CD4-positive, CD25-positive, alpha-beta regulatory T cell (primary cell): ENCODE measurements around the gene MAGED1. TPM values are rescaled to one million over a fixed set of nuclear protein-coding genes. Genes with fewer than 3 reads are reported as not detected.

Source experiments
- ATAC-seq, 2 donors: fragments of 150-1000 bp; cut with Tn5 transposase; one replicate each; pipeline ENCODE4 v1.10.0; 2021; ENCODE audit warnings: low read depth in 2 of 2, moderate number of reproducible peaks in 2 of 2, moderate library complexity in 1 of 2
- DNase-seq, 3 donors: peaks; one replicate each; pipeline versions ENCODE4 v3.0.0 to v3.0.0-alpha.2; 2012 to 2022; ENCODE audit warnings: mixed read lengths in 1 of 3
- H3K27ac ChIP-seq: one replicate; pipeline ENCODE4 v1.7.0; 2013; ENCODE audit warnings: mild to moderate bottlenecking, low read length; ENCODE audit not compliant: insufficient read depth, poor library complexity, severe bottlenecking
- H3K27me3 ChIP-seq: one replicate; pipeline ENCODE4 v1.7.0; 2013; ENCODE audit warnings: low read length; ENCODE audit not compliant: control insufficient read depth, insufficient read depth
- H3K36me3 ChIP-seq: one replicate; pipeline ENCODE4 v1.7.0; 2013; ENCODE audit warnings: mild to moderate bottlenecking, low read length, moderate library complexity; ENCODE audit not compliant: control insufficient read depth, insufficient read depth
- H3K4me1 ChIP-seq: 2 replicates; pipeline ENCODE4 v1.7.0; 2013; ENCODE audit warnings: mild to moderate bottlenecking, low read length; ENCODE audit not compliant: insufficient read depth, control insufficient read depth, poor library complexity, severe bottlenecking
- H3K4me3 ChIP-seq: one replicate; pipeline ENCODE4 v1.7.0; 2013; ENCODE audit warnings: low read depth, mild to moderate bottlenecking, low read length, moderate library complexity
- H3K9me3 ChIP-seq, 2 experiments: 1 replicate in 1 of 2; 2 replicates in 1 of 2; pipeline ENCODE4 v1.7.0; 2013; ENCODE audit warnings: low read length in 2 of 2, mild to moderate bottlenecking in 1 of 2, moderate library complexity in 1 of 2; ENCODE audit not compliant: control insufficient read depth in 2 of 2
- H3K27ac Mint-ChIP-seq, 3 donors: one replicate each; pipeline ENCODE4 v1.8.0; 2020 to 2022; ENCODE audit warnings: mild to moderate bottlenecking in 3 of 3, mixed read lengths in 3 of 3, moderate library complexity in 2 of 3
- H3K27me3 Mint-ChIP-seq: one replicate; pipeline ENCODE4 v1.8.0; 2022; ENCODE audit warnings: mild to moderate bottlenecking, mixed read lengths
- H3K36me3 Mint-ChIP-seq: one replicate; pipeline ENCODE4 v1.8.0; 2020; ENCODE audit warnings: mixed read lengths
- H3K4me1 Mint-ChIP-seq, 4 donors: one replicate each; pipeline ENCODE4 v1.8.0; 2020 to 2022; ENCODE audit warnings: mixed read lengths in 4 of 4, mild to moderate bottlenecking in 1 of 4
- H3K4me3 Mint-ChIP-seq, 4 donors: one replicate each; pipeline ENCODE4 v1.8.0; 2020 to 2022; ENCODE audit warnings: mild to moderate bottlenecking in 4 of 4, mixed read lengths in 4 of 4, moderate library complexity in 3 of 4
- H3K9me3 Mint-ChIP-seq, 7 donors: one replicate each; pipeline ENCODE4 v1.8.0; 2020 to 2022; ENCODE audit warnings: mixed read lengths in 7 of 7, mild to moderate bottlenecking in 3 of 7, moderate library complexity in 2 of 7
- polyA plus RNA-seq, 4 donors: library from polyadenylated mRNA; unstranded; fragments of 300-500 nt; fragmentation: Illumina TruSeq; gene quantifications; one replicate each; pipeline ENCODE4 v1.2.3, GENCODE V29; 2021
- total RNA-seq: library from RNA; stranded (reverse); gene quantifications from one replicate; pipeline ENCODE4 v1.2.3, GENCODE V29; 2022

MAGED1 gene
- total and polyA plus RNA-seq, 5 donors from 2014 or later = 23.3 to 37.5 (median 34.8) TPM

GRCh38 chrX:51857159-51857733 is 36.2 kb upstream of the MAGED1 start:
- Mint-ChIP-seq H3K4me3 (no peak overlapping the region), H3K9me3 (peaks cover 0 to 19% (median 6%) of the 10 kb centered on the region in 7 donors), H3K27me3 (no peaks in the 10 kb centered on the region), H3K27ac (no peak overlapping the region), H3K36me3 (peaks cover 41% of the 10 kb centered on the region), H3K4me1 (peaks cover 0 to 3% (median under 1%) of the 10 kb centered on the region in 4 donors)
- H3K4me3 ChIP-seq = no peak overlapping the region
- no peak for ATAC-seq
- no peaks in the 10 kb centered on the region for H3K27me3 ChIP-seq
- no peak for DNase-seq
- no peaks in the 10 kb centered on the region for H3K4me1 ChIP-seq
- peaks cover 20 to 39% of the 10 kb centered on the region in 2 experiments for H3K9me3 ChIP-seq
- H3K27ac ChIP-seq = no peak overlapping the region
- H3K36me3 ChIP-seq = peaks cover 12% of the 10 kb centered on the region

- Mint-ChIP-seq H3K4me1 (peaks cover 0 to 12% (median 7%) of the 10 kb centered on the region in 4 donors), H3K27me3 (no peaks in the 10 kb centered on the region), H3K36me3 (peaks cover 26% of the 10 kb centered on the region), H3K9me3 (peaks cover 0 to 27% (median 13%) of the 10 kb centered on the region in 7 donors), H3K27ac (no peak overlapping the region), H3K4me3 (no peak overlapping the region)
- ATAC-seq (no peak), DNase-seq (peak in 1 of 3 donors; percentile 1)
- no peak overlapping the region for H3K27ac ChIP-seq
- H3K27me3 ChIP-seq = no peaks in the 10 kb centered on the region
- peaks cover 25 to 43% of the 10 kb centered on the region in 2 experiments for H3K9me3 ChIP-seq
- H3K4me1 ChIP-seq = no peaks in the 10 kb centered on the region
- no peak overlapping the region for H3K4me3 ChIP-seq
- H3K36me3 ChIP-seq = peaks cover 10% of the 10 kb centered on the region
Observed at GRCh38 chrX:51860679-51861078, 32.7 kb upstream of the MAGED1 start.

GRCh38 chrX:51862920-51863319 is 30.5 kb upstream of the MAGED1 start:
- peaks cover 9 to 26% of the 10 kb centered on the region in 2 experiments for H3K9me3 ChIP-seq
- H3K9me3 Mint-ChIP-seq = peaks cover 0 to 13% (median 9%) of the 10 kb centered on the region in 7 donors
- H3K27me3 ChIP-seq = no peaks in the 10 kb centered on the region
- H3K36me3 Mint-ChIP-seq = peaks cover 8% of the 10 kb centered on the region
- DNase-seq = no peak
- no peak overlapping the region for H3K27ac ChIP-seq
- H3K27me3 Mint-ChIP-seq = no peaks in the 10 kb centered on the region
- H3K36me3 ChIP-seq = peaks cover 10% of the 10 kb centered on the region
- no peak overlapping the region for H3K4me3 Mint-ChIP-seq
- peaks cover 0 to 17% (median 9%) of the 10 kb centered on the region in 4 donors for H3K4me1 Mint-ChIP-seq
- no peak overlapping the region for H3K4me3 ChIP-seq
- no peaks in the 10 kb centered on the region for H3K4me1 ChIP-seq
- no peak for ATAC-seq
- no peak overlapping the region for H3K27ac Mint-ChIP-seq

- Histone ChIP-seq H3K27me3 (no peaks in the 10 kb centered on the region), H3K4me3 (no peak overlapping the region), H3K9me3 (peaks cover 5 to 17% of the 10 kb centered on the region in 2 experiments), H3K4me1 (no peaks in the 10 kb centered on the region), H3K27ac (no peak overlapping the region), H3K36me3 (peaks cover 6% of the 10 kb centered on the region)
- H3K27ac Mint-ChIP-seq = no peak overlapping the region
- peaks cover 8% of the 10 kb centered on the region for H3K36me3 Mint-ChIP-seq
- DNase-seq (no peak), ATAC-seq (no peak)
- no peak overlapping the region for H3K4me3 Mint-ChIP-seq
- peaks cover 0 to 18% (median 9%) of the 10 kb centered on the region in 4 donors for H3K4me1 Mint-ChIP-seq
- H3K27me3 Mint-ChIP-seq = no peaks in the 10 kb centered on the region
- peaks cover 0 to 12% (median 5%) of the 10 kb centered on the region in 7 donors for H3K9me3 Mint-ChIP-seq
Observed at GRCh38 chrX:51866210-51866609, 27.2 kb upstream of the MAGED1 start.

- Mint-ChIP-seq H3K27ac (no peak overlapping the region), H3K36me3 (peaks cover 8% of the 10 kb centered on the region), H3K9me3 (peaks cover 0 to 12% (median 4%) of the 10 kb centered on the region in 7 donors), H3K4me3 (no peak overlapping the region), H3K27me3 (no peaks in the 10 kb centered on the region), H3K4me1 (peaks cover 0 to 20% (median 9%) of the 10 kb centered on the region in 4 donors)
- Histone ChIP-seq H3K27me3 (no peaks in the 10 kb centered on the region), H3K9me3 (peaks cover 5 to 17% of the 10 kb centered on the region in 2 experiments), H3K4me1 (no peaks in the 10 kb centered on the region), H3K36me3 (peaks cover 3% of the 10 kb centered on the region), H3K4me3 (no peak overlapping the region), H3K27ac (no peak overlapping the region)
- ATAC-seq (no peak), DNase-seq (no peak)
Observed at GRCh38 chrX:51867626-51868025, 25.8 kb upstream of the MAGED1 start.

- H3K4me3 Mint-ChIP-seq = no peak overlapping the region
Observed at GRCh38 chrX:51870354-51870753, 23.1 kb upstream of the MAGED1 start.

GRCh38 chrX:51874123-51874522 is 19.3 kb upstream of the MAGED1 start:
- Mint-ChIP-seq H3K4me1 (peaks cover 0 to 9% (median 0%) of the 10 kb centered on the region in 4 donors), H3K27ac (peak overlapping the region in 1 of 3 donors; percentile 8), H3K9me3 (peaks cover 0 to 6% (median 0%) of the 10 kb centered on the region in 7 donors), H3K27me3 (no peaks in the 10 kb centered on the region), H3K36me3 (peaks cover 4% of the 10 kb centered on the region), H3K4me3 (no peak overlapping the region)
- H3K4me1 ChIP-seq = no peaks in the 10 kb centered on the region
- no peaks in the 10 kb centered on the region for H3K9me3 ChIP-seq
- no peak overlapping the region for H3K4me3 ChIP-seq
- no peaks in the 10 kb centered on the region for H3K36me3 ChIP-seq
- no peak for DNase-seq
- H3K27me3 ChIP-seq = no peaks in the 10 kb centered on the region
- no peak for ATAC-seq
- no peak overlapping the region for H3K27ac ChIP-seq

More at GRCh38 chrX:51870354-51870753, 23.1 kb upstream of the MAGED1 start:
- H3K4me1 Mint-ChIP-seq = peaks cover 0 to 14% (median 4%) of the 10 kb centered on the region in 4 donors
- H3K9me3 ChIP-seq = peaks cover 0 to 3% of the 10 kb centered on the region in 2 experiments
- no peak overlapping the region for H3K27ac Mint-ChIP-seq
- H3K27me3 Mint-ChIP-seq = no peaks in the 10 kb centered on the region
- ATAC-seq (no peak), DNase-seq (no peak)
- peaks cover 0 to 6% (median 0%) of the 10 kb centered on the region in 7 donors for H3K9me3 Mint-ChIP-seq
- no peaks in the 10 kb centered on the region for H3K36me3 ChIP-seq
- H3K4me3 ChIP-seq = no peak overlapping the region
- no peaks in the 10 kb centered on the region for H3K36me3 Mint-ChIP-seq
- no peaks in the 10 kb centered on the region for H3K27me3 ChIP-seq
- H3K4me1 ChIP-seq = no peaks in the 10 kb centered on the region
- H3K27ac ChIP-seq = no peak overlapping the region

GRCh38 chrX:51876441-51876840 is 17.0 kb upstream of the MAGED1 start:
- H3K4me1 Mint-ChIP-seq = peaks cover 0 to 5% (median 0%) of the 10 kb centered on the region in 4 donors
- no peaks in the 10 kb centered on the region for H3K27me3 ChIP-seq
- no peak overlapping the region for H3K27ac Mint-ChIP-seq

More at GRCh38 chrX:51876441-51876840, 17.0 kb upstream of the MAGED1 start:
- Histone ChIP-seq H3K27ac (no peak overlapping the region), H3K4me1 (no peaks in the 10 kb centered on the region), H3K9me3 (no peaks in the 10 kb centered on the region), H3K4me3 (no peak overlapping the region), H3K36me3 (no peaks in the 10 kb centered on the region)
- Mint-ChIP-seq H3K27me3 (no peaks in the 10 kb centered on the region), H3K9me3 (peaks cover 0 to 6% (median 0%) of the 10 kb centered on the region in 7 donors), H3K36me3 (peaks cover 4% of the 10 kb centered on the region), H3K4me3 (no peak overlapping the region)
- no peak for DNase-seq
- ATAC-seq = no peak
